H9 (cell line): ENCODE measurements around the gene PRKAG2. TPM values are rescaled to one million over a fixed set of nuclear protein-coding genes. Genes with fewer than 3 reads are reported as not detected.

Source experiments
- DNase-seq: peaks from one replicate; pipeline ENCODE4 v3.0.0-alpha.2; 2017
- H2AFZ ChIP-seq: one replicate; pipeline ENCODE4 v1.6.1; 2013; ENCODE audit warnings: mild to moderate bottlenecking, low read length, control low read depth, moderate library complexity
- H2AK5ac ChIP-seq: 2 replicates; pipeline ENCODE4 v1.6.1; 2013; ENCODE audit warnings: low read length, control low read depth, mixed read lengths; ENCODE audit not compliant: insufficient read length
- H2BK120ac ChIP-seq: one replicate; pipeline ENCODE4 v1.6.1; 2013; ENCODE audit warnings: low read depth, mild to moderate bottlenecking, low read length, control low read depth, inconsistent platforms; ENCODE audit not compliant: poor library complexity, severe bottlenecking
- H2BK12ac ChIP-seq: 2 replicates; pipeline ENCODE4 v1.6.1; 2013; ENCODE audit warnings: low read length, control low read depth, mixed read lengths, low read depth; ENCODE audit not compliant: insufficient read length
- H2BK15ac ChIP-seq: 2 replicates; pipeline ENCODE4 v1.6.1; 2013; ENCODE audit warnings: low read depth, low read length, control low read depth
- H2BK20ac ChIP-seq: one replicate; pipeline ENCODE4 v1.6.1; 2013; ENCODE audit warnings: low read depth, mild to moderate bottlenecking, low read length, control low read depth, inconsistent platforms; ENCODE audit not compliant: poor library complexity, severe bottlenecking
- H2BK5ac ChIP-seq: 2 replicates; pipeline ENCODE4 v1.6.1; 2013; ENCODE audit warnings: low read length, control low read depth, mixed read lengths; ENCODE audit not compliant: insufficient read length
- H3K14ac ChIP-seq: 2 replicates; pipeline ENCODE4 v1.6.1; 2013; ENCODE audit warnings: low read length, control low read depth; ENCODE audit not compliant: insufficient read depth
- H3K18ac ChIP-seq: 2 replicates; pipeline ENCODE4 v1.6.1; 2013; ENCODE audit warnings: low read depth, mild to moderate bottlenecking, mixed read lengths, low read length, control low read depth; ENCODE audit not compliant: insufficient read length
- H3K23ac ChIP-seq: 2 replicates; pipeline ENCODE4 v1.6.1; 2013; ENCODE audit warnings: low read length, control low read depth, mixed read lengths, low read depth; ENCODE audit not compliant: insufficient read length
- H3K23me2 ChIP-seq: 2 replicates; pipeline ENCODE4 v1.6.1; 2013; ENCODE audit warnings: low read depth, mild to moderate bottlenecking, mixed read lengths, low read length, control low read depth; ENCODE audit not compliant: insufficient read length, poor library complexity, severe bottlenecking
- H3K27ac ChIP-seq: 2 replicates; pipeline ENCODE4 v1.5.1; 2013; ENCODE audit warnings: low read length, control low read depth, mixed read lengths, low read depth; ENCODE audit not compliant: insufficient read length
- H3K27me3 ChIP-seq: 2 replicates; pipeline ENCODE4 v1.6.1; 2013; ENCODE audit warnings: low read length, control low read depth, inconsistent platforms; ENCODE audit not compliant: insufficient read depth
- H3K4ac ChIP-seq: 2 replicates; pipeline ENCODE4 v1.6.1; 2013; ENCODE audit warnings: low read depth, mild to moderate bottlenecking, control low read depth, inconsistent platforms, low read length, moderate library complexity
- H3K4me1 ChIP-seq: 2 replicates; pipeline ENCODE4 v1.6.1; 2013; ENCODE audit warnings: low read length, control low read depth, inconsistent platforms; ENCODE audit not compliant: insufficient read depth
- H3K4me2 ChIP-seq: 2 replicates; pipeline ENCODE4 v1.6.1; 2013; ENCODE audit warnings: low read length, control low read depth, mixed read lengths; ENCODE audit not compliant: insufficient read length, insufficient read depth
- H3K56ac ChIP-seq: 2 replicates; pipeline ENCODE4 v1.6.1; 2013; ENCODE audit warnings: low read depth, mild to moderate bottlenecking, mixed read lengths, low read length, control low read depth; ENCODE audit not compliant: insufficient read length
- H3K79me1 ChIP-seq: 2 replicates; pipeline ENCODE4 v1.6.1; 2013; ENCODE audit warnings: low read depth, mild to moderate bottlenecking, moderate library complexity, low read length, control low read depth, inconsistent platforms; ENCODE audit not compliant: insufficient read depth, poor library complexity, severe bottlenecking
- H3K79me2 ChIP-seq: 2 replicates; pipeline ENCODE4 v1.6.1; 2013; ENCODE audit warnings: low read length, control low read depth, inconsistent platforms; ENCODE audit not compliant: insufficient read depth
- H3K9ac ChIP-seq: 2 replicates; pipeline ENCODE4 v1.6.1; 2013; ENCODE audit warnings: low read length, control low read depth, mixed read lengths; ENCODE audit not compliant: insufficient read length; ENCODE audit errors: extremely low read depth
- H3K9me3 ChIP-seq: one replicate; pipeline ENCODE4 v1.6.1; 2013; ENCODE audit warnings: low read depth, low read length, inconsistent platforms; ENCODE audit not compliant: control insufficient read depth
- H3T11ph ChIP-seq: one replicate; pipeline ENCODE4 v1.6.1; 2013; ENCODE audit warnings: mild to moderate bottlenecking, low read length, control low read depth, inconsistent platforms
- H4K20me1 ChIP-seq: one replicate; pipeline ENCODE4 v1.6.1; 2013; ENCODE audit not compliant: control insufficient read depth, insufficient read length, insufficient read depth
- H4K5ac ChIP-seq: 2 replicates; pipeline ENCODE4 v1.6.1; 2013; ENCODE audit warnings: low read depth, mild to moderate bottlenecking, mixed read lengths, low read length, control low read depth; ENCODE audit not compliant: insufficient read length
- H4K8ac ChIP-seq: replicated peaks from 2 replicates; pipeline ENCODE4 v1.6.1; 2013; ENCODE audit warnings: low read length, control low read depth, mixed read lengths, low read depth; ENCODE audit not compliant: insufficient read length
- H4K91ac ChIP-seq: 2 replicates; pipeline ENCODE4 v1.6.1; 2013; ENCODE audit warnings: low read depth, mild to moderate bottlenecking, moderate library complexity, mixed read lengths, low read length, control low read depth; ENCODE audit not compliant: insufficient read length
- H3K27ac Mint-ChIP-seq, 3 experiments: 2 replicates in 2 of 3; 3 replicates in 1 of 3; pipeline ENCODE4 v1.8.0; 2020 to 2021; ENCODE audit warnings: mixed read lengths in 3 of 3, mild to moderate bottlenecking in 1 of 3, moderate library complexity in 1 of 3
- H3K27me3 Mint-ChIP-seq: 2 replicates; pipeline ENCODE4 v1.8.0; 2021; ENCODE audit warnings: low read depth, mild to moderate bottlenecking, moderate library complexity, mixed read lengths
- H3K36me3 Mint-ChIP-seq, 3 experiments: 2 replicates in 2 of 3; 3 replicates in 1 of 3; pipeline ENCODE4 v1.8.0; 2020 to 2021; ENCODE audit warnings: low read depth in 3 of 3, mixed read lengths in 3 of 3; ENCODE audit not compliant: insufficient read depth in 1 of 3
- H3K4me1 Mint-ChIP-seq, 2 experiments: 2 replicates each; pipeline ENCODE4 v1.8.0; 2020; ENCODE audit warnings: mixed read lengths in 2 of 2
- H3K4me3 Mint-ChIP-seq, 2 experiments: 2 replicates in 1 of 2; 3 replicates in 1 of 2; pipeline ENCODE4 v1.8.0; 2020 to 2021; ENCODE audit warnings: mild to moderate bottlenecking in 2 of 2, mixed read lengths in 2 of 2, moderate library complexity in 1 of 2
- H3K9me3 Mint-ChIP-seq, 2 experiments: 2 replicates in 1 of 2; 3 replicates in 1 of 2; pipeline ENCODE4 v1.8.0; 2020; ENCODE audit warnings: mild to moderate bottlenecking in 2 of 2, mixed read lengths in 2 of 2, moderate library complexity in 1 of 2
- CTCF ChIP-seq: fragments of 200-600 bp; sonication (generic); conservative IDR thresholded peaks from 3 replicates; pipeline ENCODE4 v1.8.0; 2021; ENCODE audit warnings: antibody characterized with exemption, mild to moderate bottlenecking
- WGBS: extraction: QIAGEN DNeasy Blood & Tissue Kit; methylation state at CpG from one replicate; pipeline ENCODE4 v1.1.7; 2013; ENCODE audit warnings: missing lambda C conversion rate, low lambda C conversion rate, mixed read lengths; ENCODE audit not compliant: insufficient read length; ENCODE audit errors: extremely low coverage; 5-methylcytosine and 5-hydroxymethylcytosine counted together
- total RNA-seq: library from RNA; stranded (reverse); gene quantifications from 2 replicates; pipeline ENCODE4 v1.2.1, GENCODE V29; 2021

Gene PRKAG2
- total RNA-seq, 1 experiment from 2014 or later, result 11.8 TPM

GRCh38 chr7:151623766-151624165, 253.1 kb downstream of the PRKAG2 start:
- no peak overlapping the region for H3K4me2 ChIP-seq
- H3K14ac ChIP-seq, result no peak overlapping the region
- H4K8ac ChIP-seq, result no peak overlapping the region
- H2AFZ ChIP-seq, result no peak overlapping the region
- H3K79me1 ChIP-seq, result peaks cover 3% of the 10 kb centered on the region
- H3K79me2 ChIP-seq, result no peaks in the 10 kb centered on the region
- WGBS, result no CpG with 5 or more reads among the region's 6 CpGs
- no peak overlapping the region for H3K56ac ChIP-seq
- no peaks in the 10 kb centered on the region for H4K20me1 ChIP-seq
- Mint-ChIP-seq H3K27ac (no peak overlapping the region), H3K4me3 (no peak overlapping the region), H3K27me3 (peaks cover 3% of the 10 kb centered on the region; the same call in 1 of the 2 replicates), H3K36me3 (no peaks in the 10 kb centered on the region), H3K4me1 (peaks cover 22 to 25% of the 10 kb centered on the region in 2 experiments), H3K9me3 (no peaks in the 10 kb centered on the region)
- no peak overlapping the region for H3K27ac ChIP-seq
- no peak overlapping the region for H3K4ac ChIP-seq
- no peak overlapping the region for H2BK20ac ChIP-seq
- H2BK120ac ChIP-seq, result no peak overlapping the region
- no peaks in the 10 kb centered on the region for H3K23me2 ChIP-seq
- no peak overlapping the region for H3K23ac ChIP-seq
- H3K18ac ChIP-seq, result no peak overlapping the region
- no peak overlapping the region for H2BK5ac ChIP-seq
- no peaks in the 10 kb centered on the region for H3K9me3 ChIP-seq
- no peak overlapping the region for H2BK12ac ChIP-seq
- H3K9ac ChIP-seq, result no peak overlapping the region
- H3K4me1 ChIP-seq, result peaks cover under 1% of the 10 kb centered on the region; the same call in 1 of the 2 replicates
- H3K27me3 ChIP-seq, result no peaks in the 10 kb centered on the region
- no peak overlapping the region for H2BK15ac ChIP-seq
- H2AK5ac ChIP-seq, result no peak overlapping the region
- H4K5ac ChIP-seq, result no peak overlapping the region
- TF ChIP-seq CTCF, result no peak
- H4K91ac ChIP-seq, result no peak overlapping the region
- no peak overlapping the region for H3T11ph ChIP-seq
- DNase-seq, result no peak
